ENCODE results near the gene ZRSR2.

ZRSR2 gene

GRCh38 chrX:15864023-15864422 lies 73.7 kb downstream of the ZRSR2 start:
- DNase-seq (ENCODE audit: extremely low spot score), result no peak
- ChIA-PET POLR2A (interaction anchor here (1.0 kb wide), 1 partner anchor 9 kb away, joined by 3 read pairs; the partner anchor contains the start of gene AP1S2), CTCF (no interaction called here)
- TF ChIP-seq FOXK2 (IDR thresholded peaks at IDR 0.05), result no peak
- TF ChIP-seq FOXA1 (IDR thresholded peaks at IDR 0.05), result no peak
- no peak for TF ChIP-seq ZNF384 (IDR thresholded peaks at IDR 0.05)
- no peak for TF ChIP-seq ARNT (IDR thresholded peaks at IDR 0.05)
- no peak for TF ChIP-seq LEF1 (IDR thresholded peaks at IDR 0.05; ENCODE audit: borderline replicate concordance)
- no peak for TF ChIP-seq NFRKB (IDR thresholded peaks at IDR 0.05)
- TF ChIP-seq TARDBP (IDR thresholded peaks at IDR 0.05), result no peak
- no peak for TF ChIP-seq SP1 (IDR thresholded peaks at IDR 0.05)
- TF ChIP-seq HDGF (IDR thresholded peaks at IDR 0.05; ENCODE audit: borderline replicate concordance), result no peak
- TF ChIP-seq L3MBTL2 (conservative IDR thresholded peaks at IDR 0.05), result no peak
- TF ChIP-seq, protein P1, sequence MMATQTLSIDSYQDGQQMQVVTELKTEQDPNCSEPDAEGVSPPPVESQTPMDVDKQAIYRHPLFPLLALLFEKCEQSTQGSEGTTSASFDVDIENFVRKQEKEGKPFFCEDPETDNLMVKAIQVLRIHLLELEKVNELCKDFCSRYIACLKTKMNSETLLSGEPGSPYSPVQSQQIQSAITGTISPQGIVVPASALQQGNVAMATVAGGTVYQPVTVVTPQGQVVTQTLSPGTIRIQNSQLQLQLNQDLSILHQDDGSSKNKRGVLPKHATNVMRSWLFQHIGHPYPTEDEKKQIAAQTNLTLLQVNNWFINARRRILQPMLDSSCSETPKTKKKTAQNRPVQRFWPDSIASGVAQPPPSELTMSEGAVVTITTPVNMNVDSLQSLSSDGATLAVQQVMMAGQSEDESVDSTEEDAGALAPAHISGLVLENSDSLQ (IDR thresholded peaks at IDR 0.05), result no peak
- no peak for TF ChIP-seq CTBP1 (IDR thresholded peaks at IDR 0.05; ENCODE audit: borderline replicate concordance)
- TF ChIP-seq FOXM1 (IDR thresholded peaks at IDR 0.05; ENCODE audit: borderline replicate concordance), result no peak

DNA sequence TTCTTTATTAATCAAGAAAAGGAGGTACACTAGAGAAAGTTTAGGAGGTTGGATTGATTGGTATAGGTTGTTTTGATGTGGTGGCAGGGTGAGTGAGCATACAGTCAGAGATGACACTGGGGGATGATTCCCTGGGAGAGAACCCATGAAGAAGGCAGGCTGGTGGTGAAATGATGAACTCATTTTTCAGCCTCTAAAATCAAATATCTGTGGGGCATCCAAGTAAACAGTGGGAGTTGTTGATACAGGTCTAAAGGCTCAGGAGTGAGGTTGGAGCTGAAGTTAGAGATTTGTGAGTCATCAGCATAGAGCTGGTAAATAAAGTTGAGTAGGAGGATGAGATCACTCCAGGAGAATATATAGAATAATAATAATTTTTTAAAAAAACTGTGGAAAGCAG lies 74.3 kb downstream of the ZRSR2 start:
- CTCF ChIA-PET, result no interaction called here
- no peak for TF ChIP-seq NFRKB (IDR thresholded peaks at IDR 0.05)
- no peak for TF ChIP-seq LEF1 (IDR thresholded peaks at IDR 0.05; ENCODE audit: borderline replicate concordance)
- no peak for TF ChIP-seq ZNF384 (IDR thresholded peaks at IDR 0.05)
- TF ChIP-seq FOXM1 (IDR thresholded peaks at IDR 0.05; ENCODE audit: borderline replicate concordance), result no peak
- no peak for TF ChIP-seq BHLHE40 (IDR thresholded peaks at IDR 0.05; ENCODE audit: borderline replicate concordance)
- TF ChIP-seq FOXK2 (IDR thresholded peaks at IDR 0.05), result no peak
- no peak for TF ChIP-seq L3MBTL2 (conservative IDR thresholded peaks at IDR 0.05)
- no peak for TF ChIP-seq SUZ12 (IDR thresholded peaks at IDR 0.05)
- no peak for TF ChIP-seq TARDBP (IDR thresholded peaks at IDR 0.05)
- no peak for TF ChIP-seq FOXA1 (IDR thresholded peaks at IDR 0.05)
- no peak for TF ChIP-seq SP1 (IDR thresholded peaks at IDR 0.05)
- no peak for TF ChIP-seq ARNT (IDR thresholded peaks at IDR 0.05)
- TF ChIP-seq, protein P1 (IDR thresholded peaks at IDR 0.05), result no peak
- no peak for TF ChIP-seq CTBP1 (IDR thresholded peaks at IDR 0.05; ENCODE audit: borderline replicate concordance)
- TF ChIP-seq ELF4 (IDR thresholded peaks at IDR 0.05), result no peak
- no peak for DNase-seq (ENCODE audit: extremely low spot score)
- POLR2A ChIA-PET, result interaction anchor here (1.0 kb wide), 1 partner anchor 10 kb away, joined by 3 read pairs; the partner anchor contains the start of gene AP1S2

DNA sequence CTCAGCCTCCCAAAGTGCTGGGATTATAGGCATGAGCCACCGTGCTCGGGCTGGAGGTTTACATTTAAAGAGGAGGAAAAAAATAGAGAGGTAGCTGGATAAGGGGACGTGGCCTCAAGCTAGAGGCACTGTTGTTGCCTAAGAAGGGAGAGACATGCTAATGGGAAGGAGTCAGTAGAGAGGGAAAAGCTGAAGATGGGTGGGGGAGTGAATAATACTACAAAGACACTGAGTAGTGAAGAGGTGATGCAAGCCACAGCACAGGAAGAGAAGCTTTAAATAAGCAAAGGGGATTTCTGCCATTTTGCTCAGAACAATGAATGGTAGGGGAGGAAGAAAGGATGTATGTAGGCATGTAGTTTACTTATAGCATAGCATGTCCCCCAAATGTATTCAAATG lies 75.9 kb downstream of the ZRSR2 start:
- no peak for DNase-seq (ENCODE audit: extremely low spot score)
- TF ChIP-seq, protein P1 (IDR thresholded peaks at IDR 0.05), result no peak
- TF ChIP-seq BHLHE40 (IDR thresholded peaks at IDR 0.05; ENCODE audit: borderline replicate concordance) (no peak), CTBP1 (IDR thresholded peaks at IDR 0.05; ENCODE audit: borderline replicate concordance) (no peak), NFRKB (IDR thresholded peaks at IDR 0.05) (no peak), L3MBTL2 (conservative IDR thresholded peaks at IDR 0.05) (no peak), FOXM1 (IDR thresholded peaks at IDR 0.05; ENCODE audit: borderline replicate concordance) (no peak), FOXA1 (IDR thresholded peaks at IDR 0.05) (no peak), TARDBP (IDR thresholded peaks at IDR 0.05) (no peak), HDGF (IDR thresholded peaks at IDR 0.05; ENCODE audit: borderline replicate concordance) (no peak), SUZ12 (IDR thresholded peaks at IDR 0.05) (no peak), ELF4 (IDR thresholded peaks at IDR 0.05) (no peak), ZNF384 (IDR thresholded peaks at IDR 0.05) (no peak), LEF1 (IDR thresholded peaks at IDR 0.05; ENCODE audit: borderline replicate concordance) (no peak), FOXK2 (IDR thresholded peaks at IDR 0.05) (no peak)
- ChIA-PET POLR2A (interaction anchor here (1.6 kb wide), 1 partner anchor 11 kb away, joined by 8 read pairs; the partner anchor contains the start of gene AP1S2), CTCF (no interaction called here)

DNA sequence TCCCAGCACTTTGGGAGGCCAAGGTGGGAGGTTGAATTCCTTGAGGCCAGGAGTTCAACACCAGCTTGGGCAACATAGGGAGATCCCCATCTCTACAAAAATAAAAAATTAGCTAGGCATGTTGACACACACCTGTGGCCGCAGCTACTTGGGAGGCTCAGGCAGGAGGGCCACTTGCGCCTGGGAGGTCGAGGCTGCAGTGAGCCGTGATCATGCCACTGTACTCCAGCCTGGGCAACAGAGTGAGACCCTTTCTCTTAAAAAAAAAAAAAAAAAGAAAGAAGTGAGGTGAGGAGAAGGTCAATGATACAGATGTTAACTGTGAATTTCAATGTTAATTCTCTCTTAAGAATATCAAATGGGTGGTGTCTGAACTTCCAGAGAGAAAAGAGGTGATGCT lies 79.4 kb downstream of the ZRSR2 start:
- CTCF ChIA-PET, result no interaction called here
- no peak for TF ChIP-seq HDGF (IDR thresholded peaks at IDR 0.05; ENCODE audit: borderline replicate concordance)
- TF ChIP-seq, protein P1 (IDR thresholded peaks at IDR 0.05), result no peak
- no peak for TF ChIP-seq ELF4 (IDR thresholded peaks at IDR 0.05)
- TF ChIP-seq CTBP1 (IDR thresholded peaks at IDR 0.05; ENCODE audit: borderline replicate concordance), result no peak
- TF ChIP-seq L3MBTL2 (conservative IDR thresholded peaks at IDR 0.05), result no peak
- no peak for DNase-seq (ENCODE audit: extremely low spot score)
- POLR2A ChIA-PET, result no interaction called here

DNA sequence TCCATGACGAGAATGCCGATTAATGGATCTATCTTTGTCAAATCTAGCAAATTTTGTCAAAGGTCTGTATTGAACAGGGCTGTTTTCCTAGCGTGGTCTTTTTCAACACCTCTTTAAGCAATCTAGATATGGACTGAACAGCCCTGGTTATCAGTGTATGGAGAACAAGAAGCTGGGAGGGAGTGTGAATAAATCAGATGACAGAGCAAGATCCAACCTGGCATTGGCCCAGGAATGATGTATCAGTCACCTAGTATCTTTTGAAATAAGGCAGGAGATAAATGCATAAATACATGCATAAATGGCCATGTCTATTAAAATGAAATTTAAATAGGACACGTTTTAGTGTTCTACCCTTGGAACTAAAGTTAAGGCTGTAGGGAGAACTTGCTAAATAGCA lies 80.0 kb downstream of the ZRSR2 start:
- no peak for TF ChIP-seq CTBP1 (IDR thresholded peaks at IDR 0.05; ENCODE audit: borderline replicate concordance)
- TF ChIP-seq FOXA1 (IDR thresholded peaks at IDR 0.05), result no peak
- TF ChIP-seq ARNT (IDR thresholded peaks at IDR 0.05), result no peak
- TF ChIP-seq ELF4 (IDR thresholded peaks at IDR 0.05), result no peak
- TF ChIP-seq FOXK2 (IDR thresholded peaks at IDR 0.05), result no peak
- TF ChIP-seq, protein P1 (IDR thresholded peaks at IDR 0.05), result no peak
- TF ChIP-seq TARDBP (IDR thresholded peaks at IDR 0.05), result no peak
- no peak for TF ChIP-seq L3MBTL2 (conservative IDR thresholded peaks at IDR 0.05)
- TF ChIP-seq SP1 (IDR thresholded peaks at IDR 0.05), result no peak
- no peak for TF ChIP-seq LEF1 (IDR thresholded peaks at IDR 0.05; ENCODE audit: borderline replicate concordance)
- no peak for TF ChIP-seq FOXM1 (IDR thresholded peaks at IDR 0.05; ENCODE audit: borderline replicate concordance)
- TF ChIP-seq HDGF (IDR thresholded peaks at IDR 0.05; ENCODE audit: borderline replicate concordance), result no peak
- no peak for TF ChIP-seq SUZ12 (IDR thresholded peaks at IDR 0.05)
- TF ChIP-seq BHLHE40 (IDR thresholded peaks at IDR 0.05; ENCODE audit: borderline replicate concordance), result no peak
- DNase-seq (ENCODE audit: extremely low spot score), result no peak
- ChIA-PET POLR2A (no interaction called here), CTCF (no interaction called here)
